ENCODE measurements around the gene ACSL3.

- no peak for TF ChIP-seq POLR2A (IDR thresholded peaks at IDR 0.05; ENCODE audit: low read depth)
- no peak for TF ChIP-seq CTCF (IDR thresholded peaks at IDR 0.05)
These were observed 59.9 kb downstream of the ACSL3 start for GRCh38 chr2:222920657-222921186.
